ENCODE measurements around the gene UTP25.
"Not testable (repeated sequence)": the region's sequence is repeated elsewhere in the genome, so short reads cannot be mapped to it uniquely, and the experiment has no call there.

The UTP25 gene

DNA sequence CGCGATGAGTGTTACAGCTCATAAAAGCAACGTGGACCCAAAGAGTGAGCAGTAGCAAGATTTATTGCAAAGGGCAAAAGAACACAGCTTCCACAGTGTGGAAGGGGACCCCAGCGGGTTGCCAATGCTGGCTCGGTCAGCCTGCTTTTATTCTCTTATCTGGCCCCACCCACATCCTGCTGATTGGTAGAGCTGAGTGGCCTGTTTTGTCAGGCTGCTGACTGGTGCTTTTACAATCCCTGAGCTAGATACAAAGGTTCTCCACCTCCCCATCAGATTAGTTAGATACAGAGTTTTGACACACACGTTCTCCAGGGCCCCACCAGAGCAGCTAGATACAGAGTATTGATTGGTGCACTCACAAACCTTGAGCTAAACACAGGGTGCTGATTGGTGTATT, 70.5 kb downstream of the UTP25 start:
- not testable (repeated sequence) for DNase-seq

DNA sequence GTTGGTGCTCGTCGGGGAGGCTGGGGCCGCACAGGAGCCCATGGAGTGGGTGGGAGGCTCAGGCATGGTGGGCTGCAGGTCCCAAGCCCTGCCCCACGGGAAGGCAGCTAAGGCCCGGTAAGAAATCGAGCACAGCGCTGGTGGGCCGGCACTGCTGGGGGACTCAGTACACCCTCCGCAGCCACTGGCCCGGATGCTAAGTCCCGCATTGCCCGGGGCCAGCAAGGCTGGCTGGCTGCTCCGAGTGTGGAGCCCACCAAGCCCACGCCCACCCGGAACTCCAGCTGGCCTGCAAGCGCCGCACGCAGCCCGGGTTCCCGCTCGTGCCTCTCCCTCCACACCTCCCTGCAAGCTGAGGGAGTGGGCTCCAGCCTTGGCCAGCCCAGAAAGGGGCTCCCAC, 71.1 kb downstream of the UTP25 start:
- DNase-seq, result not testable (repeated sequence)

DNA sequence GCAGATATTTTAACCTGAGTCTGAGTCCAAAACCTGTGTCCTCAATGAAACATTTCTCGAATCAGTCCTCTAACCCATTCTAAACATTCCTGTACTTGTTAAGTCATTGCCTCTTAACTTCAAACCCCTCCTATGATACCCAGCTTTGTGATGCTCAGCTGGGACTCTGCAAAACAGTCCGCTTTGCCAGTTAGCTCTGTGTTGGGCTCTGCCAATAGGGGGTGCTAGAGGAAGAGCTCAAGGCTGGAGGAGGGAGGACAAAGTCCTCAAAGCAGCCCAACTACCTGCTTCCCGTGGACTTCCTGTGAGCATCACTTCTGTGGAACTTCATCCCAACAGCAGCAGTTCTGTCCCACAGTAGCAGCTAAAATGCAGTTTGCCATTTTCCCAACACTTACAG, 72.2 kb downstream of the UTP25 start:
- peak in 1 of 5 experiments; percentile 15 for DNase-seq

DNA sequence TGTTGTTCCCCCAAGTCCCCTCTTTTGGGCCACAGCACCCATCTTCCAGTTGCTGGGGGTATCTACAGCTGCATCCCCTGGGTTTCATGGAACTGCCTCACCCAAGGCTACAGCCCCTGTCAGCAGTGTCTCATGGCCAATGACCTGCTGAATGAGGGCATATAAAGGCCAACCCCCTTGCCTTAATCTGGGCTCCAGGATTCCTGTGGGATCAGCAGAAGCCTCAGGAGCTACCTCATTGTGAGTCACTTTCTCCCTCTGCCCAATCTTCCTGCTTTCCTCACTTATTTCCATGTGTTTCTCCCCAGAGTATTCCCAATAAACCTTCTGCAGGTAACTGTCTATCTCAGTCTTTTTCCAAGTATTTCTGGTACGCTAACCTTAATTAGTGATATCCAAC, 73.0 kb downstream of the UTP25 start:
- DNase-seq, result no peak

DNA sequence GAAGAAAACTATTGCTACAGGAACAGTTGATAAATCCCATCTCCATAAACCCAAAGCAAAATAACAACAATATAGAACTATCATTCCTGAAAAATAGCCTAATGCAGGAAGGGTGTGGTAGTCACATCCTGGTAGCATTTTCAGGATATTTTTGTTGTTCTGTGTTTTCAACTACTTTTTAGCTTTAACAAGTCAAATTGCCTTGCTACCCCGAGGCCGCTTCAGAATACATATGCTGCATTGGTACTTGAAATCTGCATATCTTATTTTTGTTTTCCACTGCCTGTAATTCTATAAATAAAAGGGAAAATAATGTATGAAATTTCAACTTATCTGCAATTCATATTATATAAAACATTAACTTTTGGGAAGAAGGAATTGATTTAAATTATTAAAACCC, 73.4 kb downstream of the UTP25 start:
- DNase-seq, result no peak

DNA sequence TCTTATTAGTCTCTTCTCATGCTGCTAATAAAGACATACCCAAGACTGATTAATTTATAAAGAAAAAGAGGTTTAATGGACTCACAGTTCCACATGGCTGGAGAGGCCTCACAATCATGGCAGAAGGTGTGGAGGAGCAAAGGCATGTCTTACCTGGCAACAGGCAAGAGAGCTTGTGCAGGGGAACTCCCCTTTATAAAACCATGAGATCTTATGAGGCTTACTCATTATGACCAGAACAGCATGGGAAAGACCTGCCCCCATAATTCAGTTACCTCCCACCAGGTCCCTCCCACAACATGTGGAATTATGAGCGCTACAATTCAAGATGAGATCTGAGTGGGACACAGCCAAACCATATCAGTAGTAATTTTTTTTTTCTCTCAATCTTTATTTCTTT, 77.0 kb downstream of the UTP25 start:
- DNase-seq, result not testable (repeated sequence)
